NCI-H1105 treated with DMSO at 0.1 percent for 48 hours (cell line): ENCODE results near the gene KHDC1L.
"Not testable (repeated sequence)": the region's sequence is repeated elsewhere in the genome, so short reads cannot be mapped to it uniquely, and the experiment has no call there.

Experiments used
- DNase-seq: peaks from one replicate; lab custom pipeline; 2025; lab: John Stamatoyannopoulos, UW

KHDC1L gene

DNA sequence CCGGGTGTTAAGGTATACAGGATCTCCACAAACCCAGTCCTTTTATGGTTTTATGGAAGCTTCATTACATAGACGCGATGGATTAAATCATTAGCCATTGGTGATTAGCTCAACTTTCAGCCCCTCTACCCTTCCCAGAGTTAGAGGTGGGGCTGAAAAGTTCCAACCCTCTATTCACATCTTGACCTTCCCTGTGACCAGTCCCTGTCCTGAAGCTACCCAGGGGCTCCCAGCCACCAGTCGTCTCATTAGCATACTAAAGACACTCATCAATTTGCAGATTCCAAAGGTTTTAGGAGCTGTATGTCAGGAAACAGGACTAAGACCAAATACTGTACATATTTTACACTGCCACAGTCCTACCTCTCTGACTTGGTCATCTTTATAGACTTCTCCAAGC is 21.0 kb downstream of the KHDC1L start:
- no peak for DNase-seq

DNA sequence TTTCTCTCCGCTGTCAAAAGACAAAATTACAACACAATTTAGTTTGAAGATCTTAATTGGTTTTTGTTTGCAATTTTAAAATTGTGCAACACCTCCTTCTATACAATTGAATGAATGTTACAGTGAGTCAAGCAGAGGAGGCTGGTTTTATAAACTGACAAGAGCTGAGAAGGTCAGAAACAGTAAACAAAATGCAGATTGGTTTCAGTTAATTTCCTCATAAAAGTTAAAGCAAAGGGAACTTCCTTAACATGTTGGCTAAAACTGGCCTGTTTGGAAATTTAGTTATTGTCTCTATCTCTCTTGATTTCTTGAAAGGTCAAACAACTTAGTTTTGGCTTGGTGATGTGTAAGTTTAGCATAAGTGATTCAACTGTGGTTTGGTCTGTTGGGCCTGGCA is 22.2 kb downstream of the KHDC1L start:
- no peak for DNase-seq

DNA sequence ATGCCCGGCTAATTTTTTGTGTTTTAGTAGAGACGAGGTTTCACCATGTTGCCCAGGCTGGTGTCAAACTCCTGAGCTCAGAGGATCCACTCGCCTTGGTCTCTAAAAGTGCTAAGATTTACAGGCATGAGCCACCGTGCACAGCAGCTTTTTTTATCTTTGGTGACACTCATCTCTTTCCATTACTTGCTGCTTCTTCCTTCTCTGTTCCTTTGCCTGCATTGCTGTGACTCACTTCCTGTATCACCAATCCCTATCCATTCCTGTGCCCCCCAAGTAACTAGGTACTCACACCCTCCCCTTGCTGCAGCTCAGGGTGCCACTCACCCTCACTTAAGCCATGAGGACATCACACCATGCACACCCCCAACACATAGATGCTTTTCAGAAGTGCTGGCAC is 24.6 kb downstream of the KHDC1L start:
- no peak for DNase-seq

DNA sequence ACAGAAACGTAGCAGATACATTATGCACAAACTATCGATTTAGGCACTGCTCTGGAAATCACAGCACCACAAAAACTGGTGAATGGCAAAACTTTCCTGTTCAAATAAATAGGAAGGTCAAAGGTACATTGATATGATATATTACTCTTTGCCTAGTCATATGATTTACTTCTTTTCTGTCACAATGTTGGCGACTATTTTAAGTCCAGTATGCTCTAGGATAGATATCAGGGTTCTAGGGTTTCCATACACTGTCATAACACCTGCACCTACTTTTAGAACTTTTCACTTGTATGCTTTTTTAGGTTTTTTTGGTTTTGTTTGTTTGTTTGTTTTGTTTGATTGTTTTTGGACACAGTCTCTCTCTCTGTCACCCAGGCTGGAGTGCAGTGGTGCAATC is 25.0 kb downstream of the KHDC1L start:
- DNase-seq = no peak

DNA sequence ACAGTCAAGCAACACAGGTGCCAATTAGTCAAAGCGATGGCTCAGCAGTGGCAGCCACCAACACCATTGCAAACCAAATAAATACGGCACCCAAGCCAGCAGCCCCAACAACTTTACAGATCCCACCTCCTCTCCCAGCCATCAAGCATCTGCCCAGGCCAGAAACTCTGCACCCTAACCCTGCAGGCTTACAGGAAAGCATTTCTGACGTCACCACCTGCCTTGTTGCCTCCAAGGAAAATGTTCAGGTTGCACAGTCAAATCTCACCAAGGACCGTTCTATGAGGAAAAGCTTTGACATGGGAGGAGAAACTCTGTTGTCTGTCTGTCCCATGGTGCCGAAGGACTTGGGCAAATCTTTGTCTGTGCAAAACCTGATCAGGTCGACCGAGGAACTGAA is 30.6 kb downstream of the KHDC1L start:
- DNase-seq = no peak

DNA sequence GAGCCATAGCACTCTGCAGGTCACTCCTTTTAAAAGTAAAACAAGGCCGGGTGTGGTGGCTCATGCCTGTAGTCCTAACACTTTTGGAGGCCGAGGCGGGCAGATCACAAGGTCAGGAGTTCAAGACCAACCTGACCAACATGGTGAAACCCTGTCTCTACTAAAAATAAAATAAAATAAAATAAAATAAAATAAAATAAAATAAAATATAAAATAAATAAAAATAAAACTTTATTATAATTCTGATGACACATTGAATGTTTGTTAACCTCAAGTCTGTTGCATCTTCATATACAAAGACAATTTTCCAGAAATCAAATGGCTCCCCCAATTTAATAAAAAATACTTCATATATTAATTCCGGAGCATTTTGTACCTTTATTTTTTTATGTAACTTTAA is 32.0 kb downstream of the KHDC1L start:
- not testable (repeated sequence) for DNase-seq

DNA sequence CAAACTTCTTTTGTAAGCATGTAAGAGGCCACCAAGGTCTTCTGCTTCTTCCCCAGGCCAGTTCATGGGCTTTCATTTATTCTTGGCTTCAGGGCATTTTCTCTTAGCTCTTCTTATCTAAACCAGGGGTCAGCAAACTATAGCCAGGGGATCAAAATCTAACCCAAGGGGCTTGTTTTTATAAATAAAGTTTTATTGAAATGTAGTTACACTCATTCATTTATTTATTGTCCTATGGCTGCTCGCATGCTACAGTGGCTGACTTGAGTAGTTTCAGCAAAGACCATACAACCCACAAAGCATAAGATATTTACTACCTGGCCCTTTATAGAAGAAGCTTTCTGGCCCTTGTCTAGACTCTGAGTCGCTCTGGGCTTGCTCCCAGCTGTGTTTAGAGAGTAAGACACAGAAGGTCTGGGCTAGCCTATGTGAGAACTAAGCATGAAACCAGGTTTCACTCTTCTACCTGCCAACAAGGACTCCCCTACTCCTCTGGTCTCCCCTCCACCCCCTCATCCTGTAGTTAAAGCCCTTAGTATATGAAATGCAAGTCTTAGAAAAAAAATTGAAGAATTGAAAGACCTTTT is 43.2 kb downstream of the KHDC1L start:
- no peak for DNase-seq

DNA sequence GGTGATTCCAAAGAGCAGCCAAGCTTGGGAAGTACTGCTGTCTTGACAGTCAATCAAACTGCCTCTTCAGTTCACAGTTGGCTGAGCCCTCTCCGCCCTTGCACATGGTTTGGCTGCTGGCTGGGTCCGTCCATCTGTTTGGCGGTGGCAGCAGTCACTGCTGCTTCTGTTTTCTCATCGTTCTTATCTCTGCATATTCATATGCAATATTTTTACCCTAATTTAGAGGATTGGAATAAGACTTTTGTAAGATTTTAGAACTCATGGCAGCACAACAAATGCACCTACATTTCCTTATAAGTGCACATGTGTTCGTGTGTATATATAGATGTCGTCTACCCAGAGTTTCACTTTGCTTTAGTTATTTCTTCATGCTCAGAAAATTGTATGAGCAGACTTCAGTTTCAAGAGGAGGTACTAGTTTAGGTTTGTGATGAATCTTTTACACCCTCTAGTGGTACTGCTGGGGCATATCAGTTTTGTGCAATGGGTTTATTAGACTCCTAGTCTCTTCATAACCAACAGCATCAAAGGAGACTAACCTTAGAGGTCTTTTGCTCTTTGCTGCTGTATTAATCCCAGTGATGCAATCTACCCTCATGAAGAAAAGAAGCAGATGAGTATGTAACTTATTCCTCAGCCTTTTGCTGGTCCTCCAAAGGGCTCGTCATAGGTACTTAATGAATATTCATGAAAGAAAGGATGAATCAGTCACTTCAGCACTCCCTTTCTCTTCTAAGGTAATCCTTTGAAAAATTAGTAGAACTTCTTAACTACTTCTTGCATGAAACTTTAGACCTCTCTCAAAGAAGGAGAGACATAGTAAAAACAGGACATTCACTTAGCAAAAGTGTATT is 44.3 kb downstream of the KHDC1L start:
- DNase-seq = peak; percentile 84

DNA sequence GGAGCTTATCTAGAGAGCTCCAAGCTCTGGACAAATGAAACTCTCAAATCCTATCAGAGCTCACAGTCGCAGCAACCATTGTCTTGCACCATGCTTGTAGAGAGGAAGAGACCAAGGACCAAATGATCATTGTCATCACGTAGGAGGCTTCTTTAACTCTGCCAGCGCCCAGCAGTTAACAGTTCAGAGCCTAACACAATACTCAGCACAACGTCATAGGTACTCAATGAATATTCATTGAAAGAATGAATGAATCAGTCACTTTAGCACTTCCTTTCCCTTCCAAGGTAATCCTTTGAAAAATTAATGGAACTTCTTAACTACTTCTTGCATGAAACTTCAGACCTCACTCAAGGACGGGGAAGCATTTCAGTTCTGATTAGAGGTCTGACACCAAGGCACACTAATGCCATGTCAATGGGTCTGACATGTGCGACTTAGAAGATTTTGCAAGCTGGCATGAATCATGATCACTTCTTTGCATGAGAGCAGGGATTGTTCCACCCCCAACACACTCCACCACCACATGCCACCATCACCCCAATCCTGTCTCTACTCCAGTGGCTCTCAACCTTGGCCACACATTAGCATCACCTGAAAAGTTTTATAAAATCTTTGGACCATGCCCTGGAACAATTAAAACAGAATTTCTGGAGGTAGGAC is 45.1 kb downstream of the KHDC1L start:
- DNase-seq = no peak

DNA sequence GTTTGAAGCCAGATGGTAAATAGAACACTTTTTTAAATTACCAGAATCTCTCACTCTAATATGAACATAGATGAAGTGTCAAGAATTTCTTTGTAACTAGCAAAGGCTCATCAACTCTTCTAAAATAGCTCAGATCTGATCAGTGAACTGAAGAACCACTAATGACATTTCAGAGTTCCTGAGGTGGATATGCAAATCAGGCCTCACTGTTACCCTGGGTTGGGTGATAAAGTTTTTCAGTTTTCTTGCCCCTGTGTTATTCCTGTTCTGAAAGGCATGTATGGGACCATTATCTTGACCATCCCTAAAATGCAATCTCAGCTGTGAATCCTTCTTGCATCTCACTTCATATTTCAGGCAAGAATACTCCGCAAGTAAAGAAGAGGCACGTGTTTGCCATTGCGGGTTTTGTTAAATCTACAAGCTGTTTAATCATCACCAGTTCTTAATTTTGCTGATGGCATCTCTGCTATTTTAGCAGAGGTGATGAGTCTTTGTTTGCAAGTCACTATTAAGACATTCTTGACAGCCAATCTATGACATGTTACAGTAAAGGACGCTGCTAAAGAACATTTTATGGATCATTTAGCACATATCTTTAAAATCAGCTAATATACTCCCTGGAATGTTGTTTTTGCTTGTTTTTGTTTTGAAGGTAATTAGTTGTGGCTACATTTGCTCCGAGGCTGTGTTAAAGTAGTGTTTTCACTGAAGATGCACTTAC is 47.9 kb downstream of the KHDC1L start:
- no peak for DNase-seq

DNA sequence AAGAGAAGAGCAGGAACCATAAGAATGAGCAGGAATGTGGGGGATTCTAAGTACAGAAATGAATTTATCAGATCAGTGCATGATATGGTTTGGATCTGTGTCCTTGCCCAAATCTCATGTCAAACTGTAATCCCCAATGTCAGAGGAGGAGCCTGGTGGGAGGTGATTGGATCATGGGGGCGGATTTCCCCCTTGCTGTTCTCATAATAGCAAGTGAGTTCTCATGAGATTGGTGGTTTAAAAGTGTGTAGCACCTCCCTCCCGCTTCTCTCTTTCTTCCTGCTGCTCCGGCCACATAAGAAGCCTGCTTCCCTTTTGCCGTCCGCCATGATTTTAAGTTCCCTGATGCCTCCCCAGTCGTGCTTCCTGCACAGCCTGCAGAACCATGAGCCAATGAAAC is 49.2 kb downstream of the KHDC1L start:
- DNase-seq = no peak

DNA sequence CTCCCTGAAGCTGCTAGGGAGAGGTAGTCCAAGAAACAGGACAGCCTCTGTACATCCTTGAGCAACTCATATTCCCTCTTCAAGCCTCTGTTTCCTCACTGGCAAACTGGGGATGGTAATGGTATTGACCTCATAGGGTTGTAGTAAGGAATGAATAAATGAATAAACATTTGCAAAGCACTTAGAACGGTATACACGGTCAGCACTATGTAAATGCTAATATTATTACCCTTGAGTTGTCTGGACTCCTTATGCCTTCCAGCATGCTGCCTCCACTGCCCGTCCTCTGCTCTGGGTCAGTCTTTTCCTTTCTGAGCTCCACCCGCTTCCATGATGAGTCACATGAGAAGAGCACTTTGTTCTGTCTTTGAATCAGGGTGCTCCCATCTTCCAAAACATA is 50.6 kb downstream of the KHDC1L start:
- DNase-seq = no peak
